HepG2 (cell line): Measurements from ENCODE around the gene RUFY2. TPM values are rescaled to one million over a fixed set of nuclear protein-coding genes. Genes with fewer than 3 reads are reported as not detected.

Experiments used
- ATAC-seq: fragments of 200-7000 bp; cut with Tn5 transposase; 3 replicates; pipeline ENCODE4 v1.9.1; 2020; ENCODE audit warnings: mild to moderate bottlenecking, moderate library complexity
- BruUV-seq: library from RNA; stranded (reverse); fragments of 400-500 nt; replicated peaks from 2 replicates; lab custom pipeline; 2021; lab: Mats Ljungman, UMichigan
- CTCF ChIA-PET: fragments of 300-600 bp; formaldehyde crosslinking; extraction: SDS; loops from one replicate; lab custom pipeline; 2021; ENCODE audit warnings: low total read pairs, inconsistent platforms, low intra/inter-chr PET ratio; lab: Yijun Ruan, JAX
- POLR2A ChIA-PET: fragments of 350-600 bp; sonication (Branson Sonifier 250); formaldehyde crosslinking; loops from one replicate; lab custom pipeline; 2020; ENCODE audit warnings: antibody characterized with exemption, inconsistent platforms; lab: Yijun Ruan, JAX
- DNase-seq: peaks from one replicate; pipeline ENCODE4 v3.0.0-alpha.2; 2015; ENCODE audit warnings: low spot score
- FAIRE-seq: peaks from 3 replicates; lab custom pipeline; 2011; peaks lifted over from hg19 to GRCh38; lab: Jason Lieb, UNC
- H2AFZ ChIP-seq: one replicate; pipeline ENCODE4 v1.6.1; 2011; ENCODE audit warnings: low read length, inconsistent platforms
- H3K27ac ChIP-seq: fragments of 300-600 bp; 3 replicates; pipeline ENCODE4 v1.8.0; 2011; ENCODE audit warnings: mixed run types, mild to moderate bottlenecking, mixed read lengths, low read length, inconsistent platforms; ENCODE audit not compliant: insufficient read depth; ENCODE audit errors: extremely low read length
- H3K27me3 ChIP-seq, 2 experiments: fragments of 200-600 bp in 1 of 2; 2 replicates in 1 of 2; 3 replicates in 1 of 2; pipeline versions ENCODE4 v1.6.0 to v1.8.0; 2011; ENCODE audit warnings: low read length in 2 of 2, mild to moderate bottlenecking in 2 of 2, moderate library complexity in 2 of 2, inconsistent platforms in 1 of 2; ENCODE audit not compliant: insufficient read depth in 2 of 2, control insufficient read depth in 1 of 2
- H3K36me3 ChIP-seq, 2 experiments: fragments of 200-600 bp in 1 of 2; replicated peaks in 1 of 2; 2 replicates in 1 of 2; 3 replicates in 1 of 2; pipeline versions ENCODE4 v1.5.1 to v1.8.0; 2011; ENCODE audit warnings: low read length in 2 of 2, inconsistent platforms in 1 of 2; ENCODE audit not compliant: insufficient read depth in 2 of 2, control insufficient read depth in 1 of 2
- H3K4me1 ChIP-seq: 2 replicates; pipeline ENCODE4 v1.5.1; 2012; ENCODE audit warnings: low read length, inconsistent platforms; ENCODE audit not compliant: insufficient read depth
- H3K4me2 ChIP-seq: 2 replicates; pipeline ENCODE4 v1.6.0; 2011; ENCODE audit warnings: low read depth, low read length, inconsistent platforms
- H3K4me3 ChIP-seq, 3 experiments: fragments of 200-600 bp in 1 of 3; sonication (generic), shearing (Covaris generic) in 1 of 3; replicated peaks in 1 of 3; 2 replicates each; pipeline ENCODE4 v1.5.1; 2011 to 2016; ENCODE audit warnings: low read length in 3 of 3, inconsistent platforms in 2 of 3, low read depth in 2 of 3, mild to moderate bottlenecking in 2 of 3, control low read depth in 1 of 3, mixed read lengths in 1 of 3; ENCODE audit not compliant: insufficient read depth in 1 of 3
- H3K79me2 ChIP-seq: one replicate; pipeline ENCODE4 v1.6.1; 2011; ENCODE audit warnings: low read length, inconsistent platforms; ENCODE audit not compliant: insufficient read depth
- H3K9ac ChIP-seq: 2 replicates; pipeline ENCODE4 v1.6.0; 2011; ENCODE audit warnings: mild to moderate bottlenecking, low read depth, low read length, inconsistent platforms; ENCODE audit not compliant: insufficient read depth
- H3K9me3 ChIP-seq: 2 replicates; pipeline ENCODE4 v1.5.1; 2012; ENCODE audit warnings: mild to moderate bottlenecking, low read length
- H4K20me1 ChIP-seq: 2 replicates; pipeline ENCODE4 v1.6.0; 2011; ENCODE audit warnings: inconsistent platforms, mild to moderate bottlenecking, low read length, moderate library complexity; ENCODE audit not compliant: insufficient read depth
- ELF3 ChIP-seq: IDR thresholded peaks from 2 replicates; pipeline ENCODE4 v1.6.1; 2016; ENCODE audit warnings: missing genetic modification reagents, missing compliant biosample characterization
- FOXK1 ChIP-seq: sonication (generic); formaldehyde crosslinking; IDR thresholded peaks from 2 replicates; pipeline ENCODE4 v1.4.0; 2020; ENCODE audit warnings: low read depth, missing genetic modification reagents, borderline replicate concordance
- FOXK2 ChIP-seq: fragments of 450-650 bp; IDR thresholded peaks from 2 replicates; pipeline ENCODE4 v1.6.1; 2016
- JUND ChIP-seq: sonication (generic); formaldehyde crosslinking; IDR thresholded peaks from 2 replicates; pipeline ENCODE4 v1.8.0; 2022; ENCODE audit warnings: mild to moderate bottlenecking, missing genetic modification reagents
- MTA3 ChIP-seq: sonication (generic); formaldehyde crosslinking; IDR thresholded peaks from 2 replicates; pipeline ENCODE4 v1.4.0; 2020; ENCODE audit warnings: missing genetic modification reagents
- NFYB ChIP-seq: sonication (generic); formaldehyde crosslinking; IDR thresholded peaks from 2 replicates; pipeline ENCODE4 v1.4.0; 2020; ENCODE audit warnings: missing genetic modification reagents
- PHF8 ChIP-seq: sonication (generic); formaldehyde crosslinking; IDR thresholded peaks from 2 replicates; pipeline ENCODE4 v1.5.0; 2020; ENCODE audit warnings: missing genetic modification reagents
- PRPF4 ChIP-seq: fragments of 200-400 bp; formaldehyde crosslinking; IDR thresholded peaks from 2 replicates; pipeline ENCODE4 v1.6.1; 2016; ENCODE audit warnings: low read length, low read depth; ENCODE audit not compliant: poor library complexity, severe bottlenecking
- SETDB1 ChIP-seq: sonication (generic); formaldehyde crosslinking; IDR thresholded peaks from 2 replicates; pipeline ENCODE4 v1.5.1; 2020; ENCODE audit warnings: missing genetic modification reagents, mild to moderate bottlenecking, borderline replicate concordance
- ZNF292 ChIP-seq: sonication (generic); formaldehyde crosslinking; IDR thresholded peaks from 2 replicates; pipeline ENCODE4 v1.8.1; 2022; ENCODE audit warnings: mild to moderate bottlenecking, low read depth, missing genetic modification reagents, borderline replicate concordance
- ZNF382 ChIP-seq: sonication (generic); formaldehyde crosslinking; IDR thresholded peaks from 2 replicates; pipeline ENCODE4 v1.5.0; 2020; ENCODE audit warnings: missing genetic modification reagents, mild to moderate bottlenecking, borderline replicate concordance
- ZNF773 ChIP-seq: sonication (generic); formaldehyde crosslinking; IDR thresholded peaks from 2 replicates; pipeline ENCODE4 v1.4.0; 2020; ENCODE audit warnings: missing genetic modification reagents, borderline replicate concordance
- ZSCAN30 ChIP-seq: sonication (generic); formaldehyde crosslinking; IDR thresholded peaks from 2 replicates; pipeline ENCODE4 v1.5.0; 2020; ENCODE audit warnings: mild to moderate bottlenecking, missing genetic modification reagents
- ZSCAN31 ChIP-seq: sonication (generic); formaldehyde crosslinking; IDR thresholded peaks from 2 replicates; pipeline ENCODE4 v1.5.0; 2020; ENCODE audit warnings: low read depth, mild to moderate bottlenecking, missing genetic modification reagents
- WGBS: methylation state at CpG from one replicate; pipeline ENCODE4 v1.1.6; 2017; ENCODE audit warnings: low lambda C conversion rate; 5-methylcytosine and 5-hydroxymethylcytosine counted together
- in situ Hi-C: cut with HindIII; loops from 2 replicates; pipeline ENCODE4 v1.10.0; 2017; ENCODE audit warnings: low pct_unique_long_range_greater_than_20kb; ENCODE audit not compliant: extremely low pct_ligation_motif_present
- intact Hi-C: fragments of 100-400 bp; cut with micrococcal nuclease; formaldehyde crosslinking; loops from one replicate; pipeline ENCODE4 v1.10.0; 2022; ENCODE audit not compliant: unreplicated experiment
- polyA plus RNA-seq, 8 experiments: library from polyadenylated mRNA; depleted of rRNA in 3 of 8; stranded (reverse) in 7 of 8; unstranded in 1 of 8; fragments of >200 nt; fragmentation: Illumina TruSeq in 4 of 8; extraction: Trizol in 4 of 8; gene quantifications; 2 replicates each; pipeline versions ENCODE4 v1.2.1 to v1.2.3, GENCODE V29; 2011 to 2016; ENCODE audit warnings: low read depth in 4 of 8, missing spikeins in 1 of 8, mixed read lengths in 1 of 8; ENCODE audit not compliant: insufficient read depth in 1 of 8
- total RNA-seq, 5 experiments: library from RNA; depleted of rRNA; stranded (reverse); fragments of >200 nt; fragmentation: Illumina TruSeq; extraction: Trizol; gene quantifications; 2 replicates each; pipeline ENCODE4 v1.2.3, GENCODE V29; 2016; ENCODE audit warnings: low read depth in 1 of 5
- TF ChIP-seq, protein P1 (sequence below): sonication (generic); formaldehyde crosslinking; IDR thresholded peaks from 2 replicates; pipeline ENCODE4 v1.9.0; 2021; ENCODE audit warnings: missing genetic modification reagents, mild to moderate bottlenecking, borderline replicate concordance

RUFY2 gene
- total and polyA plus RNA-seq, 2 of the 13 experiments (the other 11 are each of a cell fraction or from before 2014, with no cell fraction given) = 10.1 to 16.1 TPM

- TF ChIP-seq JUND (CRISPR knock-in tag) (no peak), ZSCAN31 (CRISPR knock-in tag) (no peak), FOXK2 (no peak), PHF8 (peak; percentile 71; the same call in 1 of the 2 replicates)
- TF ChIP-seq, protein P1, sequence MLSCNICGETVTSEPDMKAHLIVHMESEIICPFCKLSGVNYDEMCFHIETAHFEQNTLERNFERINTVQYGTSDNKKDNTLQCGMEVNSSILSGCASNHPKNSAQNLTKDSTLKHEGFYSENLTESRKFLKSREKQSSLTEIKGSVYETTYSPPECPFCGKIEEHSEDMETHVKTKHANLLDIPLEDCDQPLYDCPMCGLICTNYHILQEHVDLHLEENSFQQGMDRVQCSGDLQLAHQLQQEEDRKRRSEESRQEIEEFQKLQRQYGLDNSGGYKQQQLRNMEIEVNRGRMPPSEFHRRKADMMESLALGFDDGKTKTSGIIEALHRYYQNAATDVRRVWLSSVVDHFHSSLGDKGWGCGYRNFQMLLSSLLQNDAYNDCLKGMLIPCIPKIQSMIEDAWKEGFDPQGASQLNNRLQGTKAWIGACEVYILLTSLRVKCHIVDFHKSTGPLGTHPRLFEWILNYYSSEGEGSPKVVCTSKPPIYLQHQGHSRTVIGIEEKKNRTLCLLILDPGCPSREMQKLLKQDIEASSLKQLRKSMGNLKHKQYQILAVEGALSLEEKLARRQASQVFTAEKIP (CRISPR knock-in tag) = no peak
These were observed 74.6 kb downstream of the RUFY2 start, which contains the start of gene PBLD (continued) for GRCh38 chr10:68332259-68333057.

GRCh38 chr10:68331455-68332258 is 75.4 kb downstream of the RUFY2 start, which contains the start of gene HNRNPH3:
HNRNPH3 (plus strand) TSS chr10:68332064; CDS start chr10:68337222, 5,158 bp downstream.
- 11% methylated on average over 32 of the region's 73 CpGs for WGBS
- Histone ChIP-seq H3K27ac (peak within 1 kb of the TSS; percentile 95), H3K9ac (peak within 1 kb of the TSS; percentile 98), H3K4me1 (peaks cover 50% of the 10 kb centered on the region), H3K36me3 (no peaks in the 10 kb centered on the region; a peak in 1 of 5 replicates), H3K79me2 (peaks cover 48% of the 10 kb centered on the region), H2AFZ (no peak within 1 kb of the TSS), H3K27me3 (no peaks in the 10 kb centered on the region; a peak in 1 of 5 replicates), H3K9me3 (no peaks in the 10 kb centered on the region), H4K20me1 (peaks cover 38% of the 10 kb centered on the region), H3K4me3 (peak within 1 kb of the TSS; percentile 90 to 98 (median 98)), H3K4me2 (peak within 1 kb of the TSS; percentile 79)
- DNase-seq (peak; percentile 92), FAIRE-seq (no peak), ATAC-seq (peak; percentile 91)
- BruUV-seq = TSS peak; percentile 87
- in situ Hi-C loops (no loop called here), intact Hi-C loops (loop anchor here (2.0 kb wide), 1 partner anchor 61 kb away; no protein-coding TSS in a partner anchor)
- ChIA-PET POLR2A (interaction anchor here (0.5 to 2.1 kb wide), 24 partner anchors 9 to 545 kb away, joined by 3 to 10 read pairs (median 4); partner anchors contain the start of genes ATOH7, CCAR1, DNA2 and DNAJC12), CTCF (no interaction called here)
- TF ChIP-seq ZNF773 (CRISPR knock-in tag) = peak; percentile 80; the same call in 1 of the 2 replicates
- TF ChIP-seq FOXK1 (CRISPR knock-in tag) = peak; percentile 76; the same call in 1 of the 2 replicates
- TF ChIP-seq ZNF292 (CRISPR knock-in tag) = peak; percentile 63; the same call in 1 of the 2 replicates
- peak; percentile 96 for TF ChIP-seq PRPF4
- TF ChIP-seq SETDB1 (CRISPR knock-in tag) = no peak
- no peak for TF ChIP-seq MTA3 (CRISPR knock-in tag)
- TF ChIP-seq ZSCAN30 (CRISPR knock-in tag) = no peak
- no peak for TF ChIP-seq NFYB
- peak; percentile 72 for TF ChIP-seq ELF3 (CRISPR knock-in tag)
- TF ChIP-seq ZNF382 = no peak
